NCI-H1092 treated with DMSO at 0.1 percent for 48 hours (cell line): ENCODE data around the gene RASA3.
"Not testable (repeated sequence)": the region's sequence is repeated elsewhere in the genome, so short reads cannot be mapped to it uniquely, and the experiment has no call there.

ENCODE experiments used
- DNase-seq: peaks from one replicate; lab custom pipeline; 2025; lab: John Stamatoyannopoulos, UW

Gene RASA3

GRCh38 chr13:114112826-114113322 lies 19.5 kb downstream of the RASA3 start:
- DNase-seq: no peak

GRCh38 chr13:114112231-114112825 lies 20.1 kb downstream of the RASA3 start:
- DNase-seq: no peak

- DNase-seq: no peak
These were observed 20.8 kb downstream of the RASA3 start for GRCh38 chr13:114111577-114111976.

GRCh38 chr13:114110830-114111189 lies 21.6 kb downstream of the RASA3 start:
- not testable (repeated sequence) for DNase-seq

GRCh38 chr13:114110091-114110829 lies 22.2 kb downstream of the RASA3 start:
- peak; percentile 10 for DNase-seq

- peak; percentile 51 for DNase-seq
These were observed 22.8 kb downstream of the RASA3 start for GRCh38 chr13:114109641-114110041.

- DNase-seq: no peak
These were observed 23.5 kb downstream of the RASA3 start for GRCh38 chr13:114108894-114109293.

- DNase-seq: no peak
These were observed 24.2 kb downstream of the RASA3 start for GRCh38 chr13:114108141-114108761.

GRCh38 chr13:114107686-114108081 lies 24.7 kb downstream of the RASA3 start:
- DNase-seq: peak; percentile 79

GRCh38 chr13:114106991-114107685 lies 25.3 kb downstream of the RASA3 start:
- no peak for DNase-seq

- no peak for DNase-seq
These were observed 25.9 kb downstream of the RASA3 start for GRCh38 chr13:114106526-114106925.

GRCh38 chr13:114105521-114106225 lies 26.8 kb downstream of the RASA3 start:
- no peak for DNase-seq

- DNase-seq: no peak
These were observed 27.5 kb downstream of the RASA3 start for GRCh38 chr13:114104655-114105520.

- DNase-seq: no peak
These were observed 28.4 kb downstream of the RASA3 start for GRCh38 chr13:114103801-114104654.

GRCh38 chr13:114103289-114103621 lies 29.2 kb downstream of the RASA3 start:
- DNase-seq: not testable (repeated sequence)

GRCh38 chr13:114102521-114103288 lies 29.7 kb downstream of the RASA3 start:
- DNase-seq: no peak

- no peak for DNase-seq
These were observed 30.3 kb downstream of the RASA3 start for GRCh38 chr13:114102131-114102520.

- no peak for DNase-seq
These were observed 30.9 kb downstream of the RASA3 start for GRCh38 chr13:114101358-114102130.
